HFF-Myc (cell line): ENCODE results near the gene PRDM13.
"Not testable (repeated sequence)": the region's sequence is repeated elsewhere in the genome, so short reads cannot be mapped to it uniquely, and the experiment has no call there.

Experiments
- DNase-seq: peaks from one replicate; pipeline ENCODE4 v3.0.0-alpha.2; 2011; ENCODE audit warnings: low read depth; ENCODE audit errors: extremely low read depth
- H3K4me3 ChIP-seq: replicated peaks from 2 replicates; pipeline ENCODE4 v1.5.1; 2011; ENCODE audit warnings: low read depth, mild to moderate bottlenecking, control low read depth, low read length
- CTCF ChIP-seq: IDR thresholded peaks from 2 replicates; pipeline ENCODE4 v1.5.1; 2012; ENCODE audit warnings: mild to moderate bottlenecking, low read depth, low read length, control low read depth; ENCODE audit errors: missing control alignments

PRDM13 gene

GRCh38 chr6:99590728-99591672 lies 15.6 kb upstream of the PRDM13 start:
- TF ChIP-seq CTCF = no peak
- H3K4me3 ChIP-seq = no peak overlapping the region
- no peak for DNase-seq

GRCh38 chr6:99591673-99592364 lies 14.8 kb upstream of the PRDM13 start:
- no peak overlapping the region for H3K4me3 ChIP-seq
- TF ChIP-seq CTCF = no peak
- DNase-seq = no peak

GRCh38 chr6:99592900-99593299 lies 13.7 kb upstream of the PRDM13 start:
- TF ChIP-seq CTCF = no peak
- DNase-seq = no peak
- no peak overlapping the region for H3K4me3 ChIP-seq

GRCh38 chr6:99594696-99595095 lies 11.9 kb upstream of the PRDM13 start:
- DNase-seq, H3K4me3 ChIP-seq: not testable (repeated sequence)

- DNase-seq = no peak
- TF ChIP-seq CTCF = no peak
- no peak overlapping the region for H3K4me3 ChIP-seq
Observed at GRCh38 chr6:99602520-99603420, 3.9 kb upstream of the PRDM13 start.

GRCh38 chr6:99603421-99604165 lies 3.0 kb upstream of the PRDM13 start:
- no peak for TF ChIP-seq CTCF
- DNase-seq = no peak
- H3K4me3 ChIP-seq = peak overlapping the region; percentile 22
